SK-N-SH (cell line): ENCODE results near the gene HAUS2. TPM values are rescaled to one million over a fixed set of nuclear protein-coding genes. Genes with fewer than 3 reads are reported as not detected.

Source experiments
- CTCF ChIA-PET: fragments of 300-600, 350-600 bp; formaldehyde crosslinking; extraction: SDS; loops from one replicate; lab custom pipeline; 2021; lab: Yijun Ruan, JAX
- POLR2A ChIA-PET: fragments of 350-600 bp; sonication (Branson Sonifier 250); formaldehyde crosslinking; extraction: SDS; loops from one replicate; lab custom pipeline; 2020; ENCODE audit warnings: antibody characterized with exemption, inconsistent platforms; lab: Yijun Ruan, JAX
- DNase-seq: peaks from one replicate; pipeline ENCODE4 v3.0.0; 2012
- H2AFZ ChIP-seq: fragments of 200-600 bp; sonication (generic); 2 replicates; pipeline ENCODE4 v1.8.1; 2016; ENCODE audit warnings: antibody characterized with exemption, mild to moderate bottlenecking, low read depth
- H3F3A ChIP-seq: fragments of 200-600 bp; sonication (generic); replicated peaks from 2 replicates; pipeline ENCODE3; 2016; ENCODE audit warnings: antibody characterized with exemption, mild to moderate bottlenecking; ENCODE audit not compliant: insufficient read depth
- H3K27ac ChIP-seq, 2 experiments: fragments of 200-500 bp in 1 of 2; fragments of 200-600 bp in 1 of 2; sonication (Bioruptor generic) in 1 of 2; sonication (generic), shearing (Covaris generic) in 1 of 2; 2 replicates each; pipeline versions ENCODE4 v1.5.1 to v1.6.1; 2014 to 2016; ENCODE audit warnings: low read depth in 2 of 2, inconsistent platforms in 1 of 2, low read length in 1 of 2, mild to moderate bottlenecking in 1 of 2, mixed read lengths in 1 of 2
- H3K27me3 ChIP-seq: fragments of 200-600 bp; sonication (generic), shearing (Covaris generic); 2 replicates; pipeline ENCODE4 v1.6.1; 2016; ENCODE audit warnings: mixed run types; ENCODE audit not compliant: insufficient read depth
- H3K36me3 ChIP-seq, 2 experiments: fragments of 200-500 bp in 1 of 2; fragments of 200-600 bp in 1 of 2; sonication (Bioruptor generic) in 1 of 2; sonication (generic) in 1 of 2; replicated peaks in 1 of 2; 2 replicates each; pipeline versions ENCODE3 to v1.5.1; 2014 to 2016; ENCODE audit warnings: low read length in 1 of 2, mild to moderate bottlenecking in 1 of 2; ENCODE audit not compliant: insufficient read depth in 2 of 2, control insufficient read depth in 1 of 2
- H3K4me1 ChIP-seq, 2 experiments: fragments of 200-500 bp in 1 of 2; fragments of 200-600 bp in 1 of 2; sonication (Bioruptor generic) in 1 of 2; sonication (generic), shearing (Covaris generic) in 1 of 2; 2 replicates each; pipeline versions ENCODE4 v1.5.1 to v1.6.1; 2014 to 2016; ENCODE audit warnings: low read depth in 1 of 2, low read length in 1 of 2, mixed run types in 1 of 2; ENCODE audit not compliant: insufficient read depth in 2 of 2, control insufficient read depth in 1 of 2
- H3K4me2 ChIP-seq: fragments of 200-600 bp; sonication (generic), shearing (Covaris generic); 2 replicates; pipeline ENCODE4 v1.6.1; 2017; ENCODE audit warnings: mixed run types
- H3K4me3 ChIP-seq, 2 experiments: fragments of 200-500 bp in 1 of 2; fragments of 200-600 bp in 1 of 2; sonication (Bioruptor generic) in 1 of 2; sonication (generic), shearing (Covaris generic) in 1 of 2; 2 replicates each; pipeline versions ENCODE4 v1.5.1 to v1.8.1; 2014 to 2016; ENCODE audit warnings: low read depth in 2 of 2, inconsistent platforms in 1 of 2, low read length in 1 of 2, mild to moderate bottlenecking in 1 of 2, mixed read lengths in 1 of 2, moderate library complexity in 1 of 2
- H3K79me2 ChIP-seq: fragments of 200-600 bp; sonication (generic); 2 replicates; pipeline ENCODE4 v1.8.1; 2017; ENCODE audit warnings: mild to moderate bottlenecking; ENCODE audit not compliant: insufficient read depth
- H3K9ac ChIP-seq: fragments of 200-600 bp; sonication (generic); 2 replicates; pipeline ENCODE4 v1.6.1; 2017; ENCODE audit warnings: mixed run types
- H3K9me2 ChIP-seq: fragments of 200-600 bp; sonication (generic); 2 replicates; pipeline ENCODE4 v1.6.1; 2017; ENCODE audit warnings: mixed run types
- H3K9me3 ChIP-seq: fragments of 200-600 bp; sonication (generic); 2 replicates; pipeline ENCODE4 v1.6.1; 2017; ENCODE audit warnings: mixed run types, mild to moderate bottlenecking, moderate library complexity
- H4K20me1 ChIP-seq: fragments of 200-600 bp; sonication (generic); 2 replicates; pipeline ENCODE4 v1.6.1; 2017; ENCODE audit warnings: mild to moderate bottlenecking, mixed run types; ENCODE audit not compliant: insufficient read depth
- ELF1 ChIP-seq: IDR thresholded peaks from 2 replicates; pipeline ENCODE4 v1.4.0; 2012
- EP300 ChIP-seq, 2 experiments: IDR thresholded peaks; 2 replicates each; pipeline versions ENCODE4 v1.4.0 to v1.6.1; 2012; ENCODE audit warnings: borderline replicate concordance in 1 of 2, low read depth in 1 of 2, low read length in 1 of 2
- FOXM1 ChIP-seq: IDR thresholded peaks from 2 replicates; pipeline ENCODE4 v1.4.0; 2012; ENCODE audit warnings: low read depth, mild to moderate bottlenecking
- GABPA ChIP-seq: IDR thresholded peaks from 2 replicates; pipeline ENCODE4 v1.4.0; 2012; ENCODE audit warnings: low read depth, mild to moderate bottlenecking
- MEF2A ChIP-seq: IDR thresholded peaks from 2 replicates; pipeline ENCODE4 v1.4.0; 2012; ENCODE audit warnings: low read depth, borderline replicate concordance
- TAF1 ChIP-seq: IDR thresholded peaks from 2 replicates; pipeline ENCODE4 v1.6.1; 2012; ENCODE audit warnings: low read depth, mild to moderate bottlenecking, low read length, moderate library complexity, borderline replicate concordance
- WGBS: methylation state at CpG from one replicate; pipeline ENCODE4 v1.1.6; 2017; ENCODE audit warnings: low lambda C conversion rate; 5-methylcytosine and 5-hydroxymethylcytosine counted together
- polyA plus RNA-seq, 3 experiments: library from polyadenylated mRNA; depleted of rRNA; stranded (reverse); fragments of >200 nt; gene quantifications; 2 replicates each; pipeline ENCODE4 v1.2.3, GENCODE V29; 2012
- TF ChIP-seq, protein P1 (sequence below): fragments of 200-600 bp; sonication (generic); IDR thresholded peaks from 2 replicates; pipeline ENCODE4 v1.6.1; 2017; ENCODE audit warnings: antibody characterized with exemption, mild to moderate bottlenecking, moderate library complexity
- TF ChIP-seq, protein P2 (sequence below): IDR thresholded peaks from 2 replicates; pipeline ENCODE4 v1.4.0; 2012; ENCODE audit warnings: low read depth, borderline replicate concordance
- TF ChIP-seq, protein P3 (sequence below): IDR thresholded peaks from 2 replicates; pipeline ENCODE4; 2012

HAUS2 gene
- polyA plus RNA-seq, 1 of the 3 experiments (the other 2 are of a cell fraction): 9.4 TPM

DNA sequence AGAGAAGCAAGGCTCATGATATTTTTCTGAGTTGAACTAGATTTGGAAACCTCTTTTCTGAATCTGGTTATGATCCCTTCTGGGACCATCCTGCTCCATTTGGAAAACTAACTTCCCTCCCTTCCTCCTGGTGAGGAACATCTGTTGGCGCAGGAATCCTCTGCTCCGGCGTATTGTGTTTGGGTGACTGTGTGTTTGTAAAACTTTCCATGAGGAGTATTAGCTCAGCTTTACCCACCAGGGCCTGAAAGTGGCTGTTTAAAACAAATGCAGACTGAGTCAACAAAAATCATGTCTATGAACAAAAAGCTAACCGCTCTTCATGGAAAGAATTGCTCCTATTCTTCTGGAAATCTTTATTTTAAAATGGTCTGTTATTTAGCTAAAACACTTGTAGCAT lies 44.5 kb downstream of the HAUS2 start:
- TF ChIP-seq, protein P1, sequence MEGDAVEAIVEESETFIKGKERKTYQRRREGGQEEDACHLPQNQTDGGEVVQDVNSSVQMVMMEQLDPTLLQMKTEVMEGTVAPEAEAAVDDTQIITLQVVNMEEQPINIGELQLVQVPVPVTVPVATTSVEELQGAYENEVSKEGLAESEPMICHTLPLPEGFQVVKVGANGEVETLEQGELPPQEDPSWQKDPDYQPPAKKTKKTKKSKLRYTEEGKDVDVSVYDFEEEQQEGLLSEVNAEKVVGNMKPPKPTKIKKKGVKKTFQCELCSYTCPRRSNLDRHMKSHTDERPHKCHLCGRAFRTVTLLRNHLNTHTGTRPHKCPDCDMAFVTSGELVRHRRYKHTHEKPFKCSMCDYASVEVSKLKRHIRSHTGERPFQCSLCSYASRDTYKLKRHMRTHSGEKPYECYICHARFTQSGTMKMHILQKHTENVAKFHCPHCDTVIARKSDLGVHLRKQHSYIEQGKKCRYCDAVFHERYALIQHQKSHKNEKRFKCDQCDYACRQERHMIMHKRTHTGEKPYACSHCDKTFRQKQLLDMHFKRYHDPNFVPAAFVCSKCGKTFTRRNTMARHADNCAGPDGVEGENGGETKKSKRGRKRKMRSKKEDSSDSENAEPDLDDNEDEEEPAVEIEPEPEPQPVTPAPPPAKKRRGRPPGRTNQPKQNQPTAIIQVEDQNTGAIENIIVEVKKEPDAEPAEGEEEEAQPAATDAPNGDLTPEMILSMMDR: no peak
- no peak for TF ChIP-seq ELF1
- TF ChIP-seq, all 33 proteins: peak for 0
- 93% methylated on average over 4 of the region's 4 CpGs for WGBS
- no peak for DNase-seq
- Histone ChIP-seq H3K9me3 (no peaks in the 10 kb centered on the region), H3K27ac (no peak overlapping the region), H3F3A (peaks cover 4% of the 10 kb centered on the region), H3K4me3 (no peak overlapping the region), H3K36me3 (no peaks in the 10 kb centered on the region), H3K79me2 (no peaks in the 10 kb centered on the region; the same call in 1 of the 2 replicates), H4K20me1 (no peaks in the 10 kb centered on the region), H3K27me3 (no peaks in the 10 kb centered on the region), H3K9ac (no peak overlapping the region), H2AFZ (no peak overlapping the region), H3K9me2 (no peaks in the 10 kb centered on the region), H3K4me2 (no peak overlapping the region), H3K4me1 (peaks cover 2 to 6% of the 10 kb centered on the region in 2 experiments; a peak in 2 of 4 replicates)
- ChIA-PET POLR2A (no interaction called here), CTCF (interaction anchor here (2.0 kb wide), 1 partner anchor 11 kb away, joined by 8 read pairs; no protein-coding TSS in a partner anchor)

DNA sequence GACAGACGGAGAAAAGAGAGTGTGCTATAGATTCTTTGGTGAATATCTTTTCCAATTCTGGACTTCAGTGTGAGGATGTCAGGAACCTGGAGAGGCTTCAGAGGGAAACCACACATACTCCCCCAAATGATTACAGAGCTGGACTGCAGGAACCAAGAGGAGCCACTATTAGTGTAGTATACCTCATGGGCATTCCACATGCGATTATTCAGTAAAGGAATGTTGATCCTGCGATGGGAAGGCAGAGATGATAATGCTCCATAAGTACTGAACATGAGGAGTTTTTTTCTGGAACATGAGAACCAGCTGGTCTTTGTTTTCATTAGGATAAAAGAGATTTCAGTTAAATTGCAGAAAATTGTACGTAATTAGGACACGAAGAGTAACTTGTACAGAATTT lies 45.5 kb downstream of the HAUS2 start:
- Histone ChIP-seq H3K4me3 (no peak overlapping the region), H2AFZ (no peak overlapping the region), H4K20me1 (no peaks in the 10 kb centered on the region), H3K36me3 (no peaks in the 10 kb centered on the region), H3F3A (peaks cover 4% of the 10 kb centered on the region), H3K9me2 (no peaks in the 10 kb centered on the region), H3K4me1 (peaks cover 0 to 4% of the 10 kb centered on the region in 2 experiments; a peak in 1 of 4 replicates), H3K79me2 (no peaks in the 10 kb centered on the region), H3K27me3 (no peaks in the 10 kb centered on the region), H3K27ac (no peak overlapping the region), H3K4me2 (no peak overlapping the region), H3K9me3 (no peaks in the 10 kb centered on the region), H3K9ac (no peak overlapping the region)
- TF ChIP-seq TAF1: no peak
- TF ChIP-seq, protein P2, sequence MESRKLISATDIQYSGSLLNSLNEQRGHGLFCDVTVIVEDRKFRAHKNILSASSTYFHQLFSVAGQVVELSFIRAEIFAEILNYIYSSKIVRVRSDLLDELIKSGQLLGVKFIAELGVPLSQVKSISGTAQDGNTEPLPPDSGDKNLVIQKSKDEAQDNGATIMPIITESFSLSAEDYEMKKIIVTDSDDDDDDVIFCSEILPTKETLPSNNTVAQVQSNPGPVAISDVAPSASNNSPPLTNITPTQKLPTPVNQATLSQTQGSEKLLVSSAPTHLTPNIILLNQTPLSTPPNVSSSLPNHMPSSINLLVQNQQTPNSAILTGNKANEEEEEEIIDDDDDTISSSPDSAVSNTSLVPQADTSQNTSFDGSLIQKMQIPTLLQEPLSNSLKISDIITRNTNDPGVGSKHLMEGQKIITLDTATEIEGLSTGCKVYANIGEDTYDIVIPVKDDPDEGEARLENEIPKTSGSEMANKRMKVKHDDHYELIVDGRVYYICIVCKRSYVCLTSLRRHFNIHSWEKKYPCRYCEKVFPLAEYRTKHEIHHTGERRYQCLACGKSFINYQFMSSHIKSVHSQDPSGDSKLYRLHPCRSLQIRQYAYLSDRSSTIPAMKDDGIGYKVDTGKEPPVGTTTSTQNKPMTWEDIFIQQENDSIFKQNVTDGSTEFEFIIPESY: no peak
- TF ChIP-seq MEF2A: no peak
- TF ChIP-seq GABPA: no peak
- TF ChIP-seq, protein P3, sequence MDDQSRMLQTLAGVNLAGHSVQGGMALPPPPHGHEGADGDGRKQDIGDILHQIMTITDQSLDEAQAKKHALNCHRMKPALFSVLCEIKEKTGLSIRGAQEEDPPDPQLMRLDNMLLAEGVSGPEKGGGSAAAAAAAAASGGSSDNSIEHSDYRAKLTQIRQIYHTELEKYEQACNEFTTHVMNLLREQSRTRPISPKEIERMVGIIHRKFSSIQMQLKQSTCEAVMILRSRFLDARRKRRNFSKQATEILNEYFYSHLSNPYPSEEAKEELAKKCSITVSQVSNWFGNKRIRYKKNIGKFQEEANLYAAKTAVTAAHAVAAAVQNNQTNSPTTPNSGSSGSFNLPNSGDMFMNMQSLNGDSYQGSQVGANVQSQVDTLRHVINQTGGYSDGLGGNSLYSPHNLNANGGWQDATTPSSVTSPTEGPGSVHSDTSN: no peak
- TF ChIP-seq EP300 (IDR thresholded peaks at IDR 0.05; ENCODE audit: borderline replicate concordance in 1 of 2, low read depth in 1 of 2, low read length in 1 of 2): no peak
- no peak for TF ChIP-seq FOXM1
- 86% methylated on average over 5 of the region's 5 CpGs for WGBS
- DNase-seq: no peak
- ChIA-PET CTCF (no interaction called here), POLR2A (no interaction called here)
